ENCODE data around the gene CFAP47.

DNA sequence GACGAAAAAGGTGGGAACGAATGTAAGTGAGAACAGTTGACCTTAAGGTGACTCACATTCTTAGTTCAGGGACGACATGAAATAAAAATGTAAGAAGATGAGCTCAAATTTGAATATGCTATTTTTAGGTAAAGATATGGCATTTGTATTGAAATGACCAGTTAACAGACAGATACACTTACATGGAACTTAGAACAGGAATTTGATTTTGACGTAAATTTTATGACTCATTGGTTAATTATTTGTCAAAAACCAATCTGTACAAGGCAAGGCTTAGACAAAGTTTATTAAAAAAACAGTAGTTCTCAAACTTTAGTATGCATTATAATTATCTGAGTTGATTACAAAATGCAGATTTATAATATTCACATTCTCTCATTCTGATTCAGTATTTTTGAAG, 469.4 kb downstream of the CFAP47 start:
- TF ChIP-seq, protein P1, sequence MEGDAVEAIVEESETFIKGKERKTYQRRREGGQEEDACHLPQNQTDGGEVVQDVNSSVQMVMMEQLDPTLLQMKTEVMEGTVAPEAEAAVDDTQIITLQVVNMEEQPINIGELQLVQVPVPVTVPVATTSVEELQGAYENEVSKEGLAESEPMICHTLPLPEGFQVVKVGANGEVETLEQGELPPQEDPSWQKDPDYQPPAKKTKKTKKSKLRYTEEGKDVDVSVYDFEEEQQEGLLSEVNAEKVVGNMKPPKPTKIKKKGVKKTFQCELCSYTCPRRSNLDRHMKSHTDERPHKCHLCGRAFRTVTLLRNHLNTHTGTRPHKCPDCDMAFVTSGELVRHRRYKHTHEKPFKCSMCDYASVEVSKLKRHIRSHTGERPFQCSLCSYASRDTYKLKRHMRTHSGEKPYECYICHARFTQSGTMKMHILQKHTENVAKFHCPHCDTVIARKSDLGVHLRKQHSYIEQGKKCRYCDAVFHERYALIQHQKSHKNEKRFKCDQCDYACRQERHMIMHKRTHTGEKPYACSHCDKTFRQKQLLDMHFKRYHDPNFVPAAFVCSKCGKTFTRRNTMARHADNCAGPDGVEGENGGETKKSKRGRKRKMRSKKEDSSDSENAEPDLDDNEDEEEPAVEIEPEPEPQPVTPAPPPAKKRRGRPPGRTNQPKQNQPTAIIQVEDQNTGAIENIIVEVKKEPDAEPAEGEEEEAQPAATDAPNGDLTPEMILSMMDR (IDR thresholded peaks at IDR 0.05; ENCODE audit: low read depth, low read length, poor library complexity, severe bottlenecking): no peak
- no peak for TF ChIP-seq EZH2phosphoT487 (IDR thresholded peaks at IDR 0.05; ENCODE audit: borderline replicate concordance, low read length)
